ENCODE measurements around the gene HOXD13.

HOXD13 gene

GRCh38 chr2:176092270-176093144, at the start of gene HOXD13:
TSS of gene HOXD13 (plus strand) at chr2:176092721. CDS start at chr2:176092891, 170 bp downstream.
- Mint-ChIP-seq H3K36me3 (ENCODE audit: low read depth) (no peaks in the 10 kb centered on the region), H3K27me3 (ENCODE audit: low read depth) (peaks cover 92% of the 10 kb centered on the region), H3K4me3 (peak within 1 kb of the TSS; percentile 29), H3K27ac (peak within 1 kb of the TSS; percentile 69), H3K9me3 (no peaks in the 10 kb centered on the region), H3K4me1 (ENCODE audit: low read depth) (peaks cover 15% of the 10 kb centered on the region)
- no peak for DNase-seq (ENCODE audit: low spot score)

DNA sequence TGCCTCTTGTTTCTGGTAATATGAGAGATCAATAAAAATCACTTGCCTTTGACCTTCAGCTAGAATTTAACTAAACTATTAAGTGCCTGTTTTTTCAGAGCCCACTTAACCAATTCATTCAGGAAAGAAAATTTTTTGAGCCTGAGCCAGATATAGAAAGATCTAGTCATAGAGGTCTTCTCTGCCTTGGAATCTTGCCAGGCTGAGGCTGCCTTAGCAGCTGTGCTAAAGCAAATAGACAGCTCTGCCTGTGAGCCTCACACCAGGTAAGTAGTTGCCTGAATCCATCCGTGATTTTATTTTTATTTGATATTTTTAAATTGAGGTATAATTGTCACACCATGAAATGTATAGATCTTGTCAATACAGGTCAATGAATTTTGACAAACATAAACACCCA, 36.1 kb upstream of the HOXD13 start:
- Mint-ChIP-seq H3K27me3 (ENCODE audit: low read depth) (peaks cover 45% of the 10 kb centered on the region), H3K4me1 (ENCODE audit: low read depth) (no peaks in the 10 kb centered on the region), H3K4me3 (no peak overlapping the region), H3K27ac (no peak overlapping the region), H3K9me3 (no peaks in the 10 kb centered on the region), H3K36me3 (ENCODE audit: low read depth) (no peaks in the 10 kb centered on the region)
- no peak for DNase-seq (ENCODE audit: low spot score)

GRCh38 chr2:176063958-176064357, 28.6 kb upstream of the HOXD13 start:
- Mint-ChIP-seq H3K4me3 (no peak overlapping the region), H3K9me3 (no peaks in the 10 kb centered on the region), H3K27me3 (ENCODE audit: low read depth) (peaks cover 80% of the 10 kb centered on the region), H3K36me3 (ENCODE audit: low read depth) (no peaks in the 10 kb centered on the region), H3K4me1 (ENCODE audit: low read depth) (peaks cover 3% of the 10 kb centered on the region), H3K27ac (no peak overlapping the region)
- DNase-seq (ENCODE audit: low spot score) = no peak

DNA sequence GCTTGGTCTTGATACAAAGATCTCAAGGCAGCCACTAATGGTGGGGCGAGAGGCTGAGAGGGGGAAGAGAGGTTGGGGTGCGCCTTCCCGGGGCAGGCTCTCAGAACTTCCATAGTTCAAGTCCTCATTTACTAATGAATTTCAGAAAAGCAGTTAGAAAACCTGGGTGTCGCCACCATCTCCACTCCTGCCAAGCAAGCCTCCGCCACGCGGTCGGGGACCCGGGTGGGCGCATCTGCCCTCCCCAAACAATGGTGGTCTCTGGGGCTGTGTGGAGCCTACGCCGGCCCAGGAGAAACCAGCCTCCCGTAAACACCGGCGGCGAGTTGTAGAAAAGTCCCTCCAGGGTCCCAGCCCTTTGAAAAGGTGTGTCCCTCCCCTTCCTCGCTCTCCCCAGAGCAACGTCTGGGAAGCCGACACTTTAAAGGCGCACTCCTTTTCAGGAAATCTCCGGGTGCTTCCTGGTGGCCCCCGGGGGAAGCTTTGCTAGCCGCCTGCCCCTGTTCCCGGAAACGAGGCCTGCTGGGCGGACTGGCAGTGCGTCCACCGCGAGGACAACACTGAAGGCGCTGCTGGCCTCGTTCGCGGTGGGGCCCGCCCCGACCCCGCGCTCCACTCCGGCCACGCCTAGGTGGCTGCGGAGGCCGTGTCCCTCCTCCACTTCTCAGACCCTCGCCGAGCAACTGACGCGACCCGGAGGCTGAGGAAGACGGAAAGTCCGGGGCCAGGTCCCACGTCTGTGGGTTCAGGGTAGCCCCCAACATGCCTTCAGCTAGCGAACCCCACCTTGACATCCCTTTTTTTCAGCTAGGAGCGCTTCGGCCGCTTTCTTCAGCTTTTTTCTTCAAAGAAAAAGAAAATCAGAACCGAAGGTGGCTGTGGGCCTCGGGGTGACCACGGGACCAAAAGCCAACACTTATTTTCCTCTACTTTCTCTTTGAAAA, 25.6 kb upstream of the HOXD13 start:
- H3K4me3 Mint-ChIP-seq = no peak overlapping the region
- DNase-seq (ENCODE audit: low spot score) = no peak

GRCh38 chr2:176067589-176068418, 24.7 kb upstream of the HOXD13 start:
- Mint-ChIP-seq H3K4me1 (ENCODE audit: low read depth) (peaks cover 3% of the 10 kb centered on the region), H3K36me3 (ENCODE audit: low read depth) (no peaks in the 10 kb centered on the region), H3K4me3 (no peak overlapping the region), H3K27me3 (ENCODE audit: low read depth) (peaks cover 97% of the 10 kb centered on the region), H3K9me3 (no peaks in the 10 kb centered on the region), H3K27ac (no peak overlapping the region)
- no peak for DNase-seq (ENCODE audit: low spot score)

More for the DNA sequence above, 25.6 kb upstream of the HOXD13 start:
- H3K36me3 Mint-ChIP-seq (ENCODE audit: low read depth) = no peaks in the 10 kb centered on the region
- no peak overlapping the region for H3K27ac Mint-ChIP-seq
- H3K27me3 Mint-ChIP-seq (ENCODE audit: low read depth) = peaks cover 95% of the 10 kb centered on the region
- H3K4me1 Mint-ChIP-seq (ENCODE audit: low read depth) = peaks cover 3% of the 10 kb centered on the region
- H3K9me3 Mint-ChIP-seq = no peaks in the 10 kb centered on the region

GRCh38 chr2:176068419-176068832, 24.1 kb upstream of the HOXD13 start:
- Mint-ChIP-seq H3K9me3 (no peaks in the 10 kb centered on the region), H3K27ac (no peak overlapping the region), H3K27me3 (ENCODE audit: low read depth) (peaks cover 98% of the 10 kb centered on the region), H3K36me3 (ENCODE audit: low read depth) (no peaks in the 10 kb centered on the region), H3K4me1 (ENCODE audit: low read depth) (peaks cover 3% of the 10 kb centered on the region), H3K4me3 (no peak overlapping the region)
- DNase-seq (ENCODE audit: low spot score) = no peak

DNA sequence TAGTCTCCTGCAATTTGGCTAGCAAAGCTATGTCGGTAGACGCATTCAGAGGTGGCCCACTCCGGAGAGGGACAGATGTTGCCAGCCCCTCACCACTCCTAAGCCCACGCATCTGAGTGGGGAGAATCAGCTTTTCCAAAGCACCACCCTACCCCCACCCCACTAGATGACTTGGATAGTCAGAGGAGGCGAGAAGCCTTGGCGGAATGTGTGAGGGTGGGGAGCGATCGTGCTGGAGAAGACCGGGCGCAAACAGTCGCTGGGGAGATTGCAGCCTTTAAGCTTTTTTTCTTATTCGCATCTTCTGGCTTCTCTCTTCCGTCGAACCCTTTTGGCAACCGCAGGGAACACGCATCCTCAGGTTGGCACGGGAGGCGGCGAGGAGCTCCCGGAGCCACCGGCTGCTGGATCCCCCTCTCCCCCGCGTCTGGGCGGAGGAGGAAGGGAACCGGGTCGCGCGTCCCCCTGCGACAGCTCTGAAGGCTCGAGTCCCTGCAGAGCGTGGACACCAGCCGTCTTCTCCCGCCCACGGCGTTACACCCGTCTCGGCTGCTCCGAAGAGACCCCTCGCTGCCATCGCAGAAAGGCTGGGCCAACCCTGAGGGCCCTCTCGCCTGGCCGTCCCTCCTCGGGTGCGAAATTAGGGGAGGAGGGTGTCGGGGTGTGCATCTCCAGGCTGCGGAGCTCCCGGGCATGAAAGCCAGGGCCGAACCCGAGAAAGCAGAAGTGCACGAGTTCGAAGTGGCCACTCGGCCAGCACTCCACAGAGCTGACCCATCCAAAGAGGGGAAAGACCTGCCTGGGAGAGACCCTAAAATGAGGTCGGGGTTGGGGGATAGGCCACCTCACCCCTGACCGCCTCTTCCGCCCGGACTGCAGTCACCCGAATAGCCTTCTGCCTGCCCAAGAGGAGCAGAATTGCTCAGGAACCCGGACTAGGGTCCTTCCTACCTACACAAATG, 20.9 kb upstream of the HOXD13 start:
- H3K9me3 Mint-ChIP-seq = no peaks in the 10 kb centered on the region
- H3K27ac Mint-ChIP-seq = no peak overlapping the region
- no peaks in the 10 kb centered on the region for H3K36me3 Mint-ChIP-seq (ENCODE audit: low read depth)
- H3K4me1 Mint-ChIP-seq (ENCODE audit: low read depth) = no peaks in the 10 kb centered on the region
- no peak overlapping the region for H3K4me3 Mint-ChIP-seq
- H3K27me3 Mint-ChIP-seq (ENCODE audit: low read depth) = peaks cover 97% of the 10 kb centered on the region
- DNase-seq (ENCODE audit: low spot score) = no peak

DNA sequence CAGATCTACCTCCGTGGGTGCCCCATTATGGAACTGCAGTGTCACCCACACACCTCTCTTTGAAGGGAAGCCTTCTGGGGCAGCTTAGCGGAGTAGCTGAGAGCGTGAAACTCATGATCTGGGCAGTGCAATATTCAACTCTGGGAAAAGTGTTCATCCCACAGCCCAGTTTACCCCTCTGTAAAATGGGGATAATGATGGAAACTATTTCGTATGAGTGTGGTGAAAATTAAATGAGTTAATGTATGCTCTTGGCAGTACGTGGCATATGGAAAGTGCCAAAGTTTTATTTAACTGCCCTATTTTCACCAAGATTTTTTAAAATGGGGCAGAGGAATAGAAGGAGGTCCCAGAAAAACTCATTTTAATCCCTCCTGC, 20.2 kb upstream of the HOXD13 start:
- DNase-seq (ENCODE audit: low spot score) = no peak
- H3K4me3 Mint-ChIP-seq = no peak overlapping the region
- no peaks in the 10 kb centered on the region for H3K4me1 Mint-ChIP-seq (ENCODE audit: low read depth)
- H3K27ac Mint-ChIP-seq = no peak overlapping the region
- no peaks in the 10 kb centered on the region for H3K36me3 Mint-ChIP-seq (ENCODE audit: low read depth)
- H3K9me3 Mint-ChIP-seq = no peaks in the 10 kb centered on the region
- H3K27me3 Mint-ChIP-seq (ENCODE audit: low read depth) = peaks cover 97% of the 10 kb centered on the region

- DNase-seq (ENCODE audit: low spot score) = no peak
- Mint-ChIP-seq H3K27ac (no peak overlapping the region), H3K9me3 (no peaks in the 10 kb centered on the region), H3K4me3 (no peak overlapping the region), H3K4me1 (ENCODE audit: low read depth) (no peaks in the 10 kb centered on the region), H3K36me3 (ENCODE audit: low read depth) (no peaks in the 10 kb centered on the region), H3K27me3 (ENCODE audit: low read depth) (peaks cover 91% of the 10 kb centered on the region)
These were observed 19.3 kb upstream of the HOXD13 start for GRCh38 chr2:176072951-176073904.

- H3K4me3 Mint-ChIP-seq = no peak overlapping the region
- H3K4me1 Mint-ChIP-seq (ENCODE audit: low read depth) = peaks cover 10% of the 10 kb centered on the region
These were observed 17.5 kb upstream of the HOXD13 start for GRCh38 chr2:176074919-176075425.

GRCh38 chr2:176075481-176075880, 17.0 kb upstream of the HOXD13 start:
- Mint-ChIP-seq H3K27ac (no peak overlapping the region), H3K27me3 (ENCODE audit: low read depth) (peaks cover 84% of the 10 kb centered on the region), H3K9me3 (peaks cover 7% of the 10 kb centered on the region), H3K36me3 (ENCODE audit: low read depth) (peaks cover 5% of the 10 kb centered on the region), H3K4me3 (no peak overlapping the region), H3K4me1 (ENCODE audit: low read depth) (peaks cover 10% of the 10 kb centered on the region)
- DNase-seq (ENCODE audit: low spot score) = no peak

More at GRCh38 chr2:176074919-176075425, 17.5 kb upstream of the HOXD13 start:
- Mint-ChIP-seq H3K36me3 (ENCODE audit: low read depth) (peaks cover 5% of the 10 kb centered on the region), H3K9me3 (peaks cover 7% of the 10 kb centered on the region), H3K27ac (no peak overlapping the region), H3K27me3 (ENCODE audit: low read depth) (peaks cover 89% of the 10 kb centered on the region)
- no peak for DNase-seq (ENCODE audit: low spot score)

- DNase-seq (ENCODE audit: low spot score) = no peak
- Mint-ChIP-seq H3K27ac (no peak overlapping the region), H3K9me3 (peaks cover 7% of the 10 kb centered on the region), H3K27me3 (ENCODE audit: low read depth) (peaks cover 83% of the 10 kb centered on the region), H3K4me3 (no peak overlapping the region), H3K4me1 (ENCODE audit: low read depth) (peaks cover 10% of the 10 kb centered on the region), H3K36me3 (ENCODE audit: low read depth) (peaks cover 6% of the 10 kb centered on the region)
These were observed 16.5 kb upstream of the HOXD13 start for GRCh38 chr2:176076063-176076462.
